GM23248 (cell line): ENCODE data around the gene AKNA.

Experiments
- EZH2 ChIP-seq: fragments of 200-600 bp; sonication (generic); IDR thresholded peaks from 2 replicates; pipeline ENCODE4 v1.6.1; 2018; ENCODE audit warnings: antibody characterized with exemption, mild to moderate bottlenecking; ENCODE audit not compliant: insufficient read depth, poor library complexity, severe bottlenecking
- EZH2phosphoT487 ChIP-seq: fragments of 200-600 bp; sonication (generic); IDR thresholded peaks from 2 replicates; pipeline ENCODE4 v1.6.1; 2018; ENCODE audit warnings: antibody characterized with exemption, moderate library complexity, mild to moderate bottlenecking, low read depth; ENCODE audit not compliant: insufficient read depth

DNA sequence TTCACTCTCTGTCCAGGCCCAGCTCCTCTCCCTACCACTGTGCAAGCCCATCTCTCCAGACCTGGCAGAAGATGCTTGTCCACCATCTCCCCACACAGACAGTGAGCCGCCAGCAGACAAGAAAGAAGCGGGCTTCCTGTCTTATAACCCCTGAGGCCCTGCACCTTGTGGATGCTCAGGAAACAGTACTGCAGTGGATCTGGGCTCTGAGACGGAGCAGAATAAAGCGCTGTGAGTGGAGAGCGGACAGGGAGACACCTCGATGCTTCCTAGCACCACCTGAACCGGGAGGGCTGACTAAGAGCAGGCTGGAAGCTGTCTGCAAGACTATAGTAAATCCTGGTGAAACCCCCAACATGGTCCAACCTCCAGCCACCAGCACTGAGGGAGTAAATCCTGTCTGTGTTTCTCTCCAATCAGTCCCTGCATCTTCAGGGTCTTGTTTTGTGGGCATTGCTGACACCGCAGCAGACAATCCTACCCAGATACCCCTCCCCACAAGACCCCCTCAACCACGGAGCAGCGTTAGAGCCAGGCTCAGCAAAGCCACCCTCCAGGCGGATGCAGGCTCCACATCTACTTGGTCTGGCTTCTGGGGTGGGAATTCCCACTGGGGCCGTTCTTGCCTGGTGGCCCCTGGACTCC is 39.4 kb downstream of the AKNA start:
- TF ChIP-seq EZH2phosphoT487 (no peak), EZH2 (no peak)
